ENCODE measurements around the gene PREX1. TPM values are rescaled to one million over a fixed set of nuclear protein-coding genes. Genes with fewer than 3 reads are reported as not detected.

PREX1 gene
- total RNA-seq, 4 donors from 2014 or later = 9.9 to 150 (median 18.4) TPM

- no peaks in the 10 kb centered on the region for H3K27me3 ChIP-seq
- DNase-seq = peak in 1 of 3 donors; percentile 19
- TF ChIP-seq CTCF (IDR thresholded peaks at IDR 0.05) (no peak), POLR2A (IDR thresholded peaks at IDR 0.05) (no peak)
- H3K4me1 ChIP-seq = no peaks in the 10 kb centered on the region
- no peak overlapping the region for H3K27ac ChIP-seq
- no peaks in the 10 kb centered on the region for H3K36me3 ChIP-seq
- H3K9me3 ChIP-seq = no peaks in the 10 kb centered on the region
- H3K4me3 ChIP-seq = no peak overlapping the region
Observed at GRCh38 chr20:48594533-48594932, 233.3 kb downstream of the PREX1 start.

GRCh38 chr20:48592107-48592940 lies 235.5 kb downstream of the PREX1 start:
- Histone ChIP-seq H3K27ac (no peak overlapping the region), H3K4me3 (no peak overlapping the region), H3K9me3 (no peaks in the 10 kb centered on the region), H3K4me1 (no peaks in the 10 kb centered on the region), H3K27me3 (no peaks in the 10 kb centered on the region), H3K36me3 (no peaks in the 10 kb centered on the region)
- peak in 1 of 3 donors; percentile 30 for DNase-seq
- TF ChIP-seq POLR2A (IDR thresholded peaks at IDR 0.05) (no peak), CTCF (IDR thresholded peaks at IDR 0.05) (no peak)

GRCh38 chr20:48586730-48587129 lies 241.1 kb downstream of the PREX1 start:
- Histone ChIP-seq H3K27me3 (no peaks in the 10 kb centered on the region), H3K4me1 (no peaks in the 10 kb centered on the region), H3K4me3 (no peak overlapping the region), H3K36me3 (no peaks in the 10 kb centered on the region), H3K27ac (no peak overlapping the region), H3K9me3 (no peaks in the 10 kb centered on the region)
- TF ChIP-seq POLR2A (IDR thresholded peaks at IDR 0.05) (no peak), CTCF (IDR thresholded peaks at IDR 0.05) (no peak)
- DNase-seq = peak in 1 of 3 donors; percentile 38

GRCh38 chr20:48585061-48585870 lies 242.5 kb downstream of the PREX1 start:
- no peak for DNase-seq
- no peaks in the 10 kb centered on the region for H3K9me3 ChIP-seq
- no peaks in the 10 kb centered on the region for H3K36me3 ChIP-seq
- H3K4me3 ChIP-seq = no peak overlapping the region
- H3K4me1 ChIP-seq = no peaks in the 10 kb centered on the region
- no peak for TF ChIP-seq POLR2A (IDR thresholded peaks at IDR 0.05)
- TF ChIP-seq CTCF (IDR thresholded peaks at IDR 0.05) = no peak
- no peak overlapping the region for H3K27ac ChIP-seq
- no peaks in the 10 kb centered on the region for H3K27me3 ChIP-seq

GRCh38 chr20:48584391-48585060 lies 243.3 kb downstream of the PREX1 start:
- no peak for DNase-seq
- TF ChIP-seq CTCF (IDR thresholded peaks at IDR 0.05) (no peak), POLR2A (IDR thresholded peaks at IDR 0.05) (no peak)
- H3K27ac ChIP-seq = no peak overlapping the region
- no peaks in the 10 kb centered on the region for H3K36me3 ChIP-seq
- H3K9me3 ChIP-seq = no peaks in the 10 kb centered on the region
- no peak overlapping the region for H3K4me3 ChIP-seq
- H3K27me3 ChIP-seq = no peaks in the 10 kb centered on the region
- no peaks in the 10 kb centered on the region for H3K4me1 ChIP-seq
